GM21360 (cell line): ENCODE measurements around the gene GTPBP6.

Experiments
- ATAC-seq: cut with Tn5 transposase; IDR thresholded peaks from one replicate; pipeline ENCODE4 v1.9.1; 2021; ENCODE audit warnings: mild to moderate bottlenecking, moderate library complexity; ENCODE audit not compliant: unreplicated experiment

The GTPBP6 gene, protein sequence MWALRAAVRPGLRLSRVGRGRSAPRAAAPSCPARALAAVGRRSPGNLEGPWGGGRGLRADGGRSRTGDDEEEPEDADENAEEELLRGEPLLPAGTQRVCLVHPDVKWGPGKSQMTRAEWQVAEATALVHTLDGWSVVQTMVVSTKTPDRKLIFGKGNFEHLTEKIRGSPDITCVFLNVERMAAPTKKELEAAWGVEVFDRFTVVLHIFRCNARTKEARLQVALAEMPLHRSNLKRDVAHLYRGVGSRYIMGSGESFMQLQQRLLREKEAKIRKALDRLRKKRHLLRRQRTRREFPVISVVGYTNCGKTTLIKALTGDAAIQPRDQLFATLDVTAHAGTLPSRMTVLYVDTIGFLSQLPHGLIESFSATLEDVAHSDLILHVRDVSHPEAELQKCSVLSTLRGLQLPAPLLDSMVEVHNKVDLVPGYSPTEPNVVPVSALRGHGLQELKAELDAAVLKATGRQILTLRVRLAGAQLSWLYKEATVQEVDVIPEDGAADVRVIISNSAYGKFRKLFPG

GRCh38 chrX:318739-319578 lies at the start of gene GTPBP6:
Gene GTPBP6 (minus strand): TSS chrX:318796. CDS start chrX:318787, 9 bp downstream.
- ATAC-seq: peak; percentile 79

GRCh38 chrX:367866-368265 lies 49.3 kb upstream of the GTPBP6 start:
- ATAC-seq: no peak

DNA sequence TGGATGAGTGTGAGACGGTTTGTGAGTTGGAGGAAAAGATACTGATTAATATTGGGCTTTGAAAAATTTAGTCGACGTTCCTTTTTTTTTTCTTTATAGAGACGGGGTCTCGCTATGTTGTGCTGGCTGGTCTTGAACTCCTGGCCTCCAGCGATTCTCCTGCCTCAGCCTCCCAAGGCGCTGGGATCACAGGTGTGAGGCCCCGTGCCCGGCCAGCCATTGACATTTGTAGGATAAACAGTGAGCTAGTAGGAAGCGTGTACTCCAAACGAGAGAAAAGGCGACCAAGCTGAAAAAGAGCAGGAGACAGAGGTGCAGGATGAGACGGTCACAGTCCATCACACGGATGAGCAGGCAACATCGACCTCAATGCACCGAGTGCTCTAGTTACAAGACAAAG lies 48.8 kb upstream of the GTPBP6 start:
- no peak for ATAC-seq

- no peak for ATAC-seq
Observed at GRCh38 chrX:363621-364375, 45.2 kb upstream of the GTPBP6 start.

GRCh38 chrX:362937-363620 lies 44.5 kb upstream of the GTPBP6 start:
- no peak for ATAC-seq

GRCh38 chrX:362351-362750 lies 43.8 kb upstream of the GTPBP6 start:
- no peak for ATAC-seq

DNA sequence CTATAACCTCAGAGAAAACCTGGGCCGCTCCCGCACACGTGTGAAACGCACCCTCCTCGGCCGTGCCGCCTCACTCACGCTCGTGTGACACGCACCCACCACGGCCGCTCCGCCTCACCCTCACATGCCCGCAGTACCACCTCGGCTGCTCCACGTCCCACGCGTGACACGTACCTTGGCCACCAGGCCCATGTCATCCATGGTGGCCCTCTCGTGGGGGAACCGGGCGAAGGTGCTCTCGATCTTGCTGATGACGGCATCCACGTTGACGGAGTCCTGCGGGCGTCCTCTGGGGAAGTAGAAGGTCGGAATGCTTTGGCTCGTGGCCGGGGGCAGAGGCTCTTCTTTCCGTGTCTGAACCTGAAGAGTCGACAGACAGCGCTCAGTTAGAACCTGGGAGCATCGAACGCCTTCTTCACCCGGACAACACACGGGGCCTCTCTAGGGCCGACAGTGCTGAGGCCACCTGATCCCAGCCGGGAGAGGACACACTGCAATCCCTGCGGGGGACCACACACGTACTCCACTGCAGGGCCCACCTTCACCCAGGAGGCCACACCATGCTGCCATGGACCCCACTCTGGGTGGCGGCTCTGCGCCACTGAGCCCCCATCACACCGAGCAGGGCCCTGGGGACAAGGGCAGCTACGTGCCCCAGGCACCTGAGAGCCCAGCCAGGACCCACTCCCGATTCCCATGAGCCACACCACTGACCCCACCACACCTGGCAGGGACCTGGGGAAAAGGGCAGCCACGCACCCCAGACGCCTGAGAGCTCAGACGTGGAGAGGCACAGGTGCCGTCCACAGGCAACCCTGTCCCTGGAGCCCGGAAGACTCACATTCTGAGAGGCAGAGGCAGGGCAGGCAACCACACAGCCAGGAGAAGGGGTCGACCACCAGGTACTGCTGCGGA lies 42.9 kb upstream of the GTPBP6 start:
- ATAC-seq: no peak

GRCh38 chrX:360496-361150 lies 42.0 kb upstream of the GTPBP6 start:
- ATAC-seq: no peak

- ATAC-seq: no peak
Observed at GRCh38 chrX:358651-359143, 40.1 kb upstream of the GTPBP6 start.

GRCh38 chrX:357693-358471 lies 39.3 kb upstream of the GTPBP6 start:
- no peak for ATAC-seq

- no peak for ATAC-seq
Observed at GRCh38 chrX:357035-357692, 38.6 kb upstream of the GTPBP6 start.

DNA sequence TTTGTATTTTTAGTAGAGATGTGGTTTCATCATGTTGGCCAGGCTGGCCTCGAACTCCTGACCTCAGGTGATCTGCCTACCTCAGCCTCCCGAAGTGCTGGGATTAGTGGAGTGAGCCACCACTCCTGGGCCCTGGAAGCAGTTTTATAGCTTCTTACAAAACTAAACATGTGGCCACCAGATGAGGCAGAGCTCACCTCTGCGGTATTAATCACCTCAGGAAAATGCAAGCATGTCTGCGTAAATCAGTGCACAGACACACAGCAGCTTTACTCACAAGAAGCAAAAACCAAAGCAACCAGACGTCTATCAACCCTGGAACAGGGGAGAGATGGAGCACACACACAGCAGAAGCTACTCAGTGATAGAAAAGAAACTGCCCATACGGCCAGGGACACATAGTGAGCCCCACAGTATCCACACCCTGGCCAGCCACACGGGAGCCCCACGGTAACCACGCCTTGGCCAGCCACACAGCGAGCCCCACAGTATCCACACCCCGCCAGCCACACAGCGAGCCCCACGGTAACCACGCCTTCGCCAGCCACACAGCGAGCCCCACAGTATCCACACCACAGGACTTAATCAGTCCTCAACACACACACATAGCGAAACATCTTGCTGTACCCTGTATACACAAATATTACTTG lies 37.9 kb upstream of the GTPBP6 start:
- no peak for ATAC-seq

GRCh38 chrX:355329-356050 lies 36.9 kb upstream of the GTPBP6 start:
- ATAC-seq: no peak

- ATAC-seq: no peak
Observed at GRCh38 chrX:353566-354535, 35.3 kb upstream of the GTPBP6 start.
